ENCODE measurements around the gene QSER1. TPM values are rescaled to one million over a fixed set of nuclear protein-coding genes. Genes with fewer than 3 reads are reported as not detected.

Gene QSER1
- total RNA-seq, 1 donor from 2014 or later, result 13.3 TPM

Other genes with a start within 250 kb of the QSER1 start
- not detected in 2 replicates for gene CCDC73, start 98.1 kb upstream of the QSER1 start, total RNA-seq
- gene PRRG4, start 62.9 kb upstream of the QSER1 start, total RNA-seq, result 0.63 and 0.74 TPM in 2 replicates
- gene DEPDC7, start 123.1 kb downstream of the QSER1 start, total RNA-seq, result 0.46 and 0.54 TPM in 2 replicates
- 13.8 and 14.3 TPM in 2 replicates for gene TCP11L1, start 146.8 kb downstream of the QSER1 start, total RNA-seq